Stimulated activated CD4-positive, alpha-beta T cell treated with anti-CD3 and anti-CD28 coated beads, Interleukin-12 subunit alpha, Interleukin-12 subunit beta, amount 100 ng/mL, for 4 hours (primary cell): ENCODE results near the gene MAP4.
"Not testable (repeated sequence)": the region's sequence is repeated elsewhere in the genome, so short reads cannot be mapped to it uniquely, and the experiment has no call there.

Experiments used
- DNase-seq: peaks from one replicate; pipeline ENCODE4 v3.0.0-alpha.2; 2020

MAP4 gene

DNA sequence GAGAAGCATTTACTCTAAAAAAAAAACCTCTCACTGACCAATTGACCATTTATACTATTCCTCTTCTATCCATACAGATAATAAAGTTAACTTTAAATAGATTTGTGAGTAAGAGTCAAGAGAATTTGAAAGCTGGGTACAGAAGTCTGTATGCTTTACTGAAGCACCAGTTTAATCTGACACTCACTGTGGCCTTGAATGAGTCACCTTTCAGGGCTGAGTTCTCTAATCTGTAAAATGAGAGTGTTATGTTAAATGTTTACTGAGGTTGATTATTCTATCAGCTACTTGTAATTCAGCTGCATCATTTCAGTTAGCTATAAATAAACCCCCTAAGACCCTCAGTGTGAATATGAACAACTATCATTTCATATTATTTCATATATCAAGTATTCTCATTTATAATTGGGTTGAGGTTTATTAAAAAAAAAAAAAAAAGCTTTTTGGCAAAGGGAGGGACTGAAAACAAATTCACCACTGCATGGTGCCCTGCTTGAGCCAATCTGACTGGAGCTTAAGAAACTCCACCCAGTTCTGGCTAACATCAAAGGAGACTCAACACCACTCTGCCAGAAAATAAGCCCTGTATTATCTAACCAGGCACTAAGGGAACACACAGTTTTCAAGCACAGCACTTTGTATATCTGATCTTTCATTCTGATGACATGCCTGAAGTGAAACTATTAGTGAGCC is 2.8 kb downstream of the MAP4 start:
- DNase-seq, result no peak

GRCh38 chr3:48012659-48013058 is 3.6 kb downstream of the MAP4 start:
- no peak for DNase-seq

GRCh38 chr3:48008066-48008465 is 8.2 kb downstream of the MAP4 start:
- not testable (repeated sequence) for DNase-seq

GRCh38 chr3:48007361-48007760 is 8.9 kb downstream of the MAP4 start:
- not testable (repeated sequence) for DNase-seq

GRCh38 chr3:48006794-48007193 is 9.4 kb downstream of the MAP4 start:
- not testable (repeated sequence) for DNase-seq

GRCh38 chr3:48004694-48005093 is 11.5 kb downstream of the MAP4 start:
- no peak for DNase-seq

DNA sequence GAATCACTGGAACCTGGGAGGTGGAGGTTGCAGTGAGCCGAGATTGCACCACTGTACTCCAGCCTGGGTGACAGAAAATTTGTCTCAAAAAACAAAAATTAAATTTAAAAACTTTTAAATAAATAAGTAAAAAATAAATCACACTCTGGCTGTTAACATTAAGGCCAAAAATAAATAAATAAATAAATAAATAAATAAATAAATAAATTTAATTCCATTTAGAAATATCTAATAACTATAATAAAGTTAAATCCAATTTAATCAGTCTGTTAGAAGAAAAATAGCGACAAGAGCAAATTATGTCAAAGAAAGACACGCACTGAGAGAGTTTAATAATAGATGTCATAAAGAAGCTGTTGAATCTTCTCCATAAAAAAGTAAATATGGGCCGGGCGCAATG is 13.4 kb downstream of the MAP4 start:
- DNase-seq, result no peak

GRCh38 chr3:48001991-48002390 is 14.2 kb downstream of the MAP4 start:
- DNase-seq, result no peak

GRCh38 chr3:48000212-48000611 is 16.0 kb downstream of the MAP4 start:
- no peak for DNase-seq

- no peak for DNase-seq
These were observed 19.8 kb downstream of the MAP4 start for GRCh38 chr3:47996440-47996839.

- DNase-seq, result no peak
These were observed 22.0 kb downstream of the MAP4 start for GRCh38 chr3:47994180-47994579.

GRCh38 chr3:47991341-47991740 is 24.9 kb downstream of the MAP4 start:
- DNase-seq, result no peak

DNA sequence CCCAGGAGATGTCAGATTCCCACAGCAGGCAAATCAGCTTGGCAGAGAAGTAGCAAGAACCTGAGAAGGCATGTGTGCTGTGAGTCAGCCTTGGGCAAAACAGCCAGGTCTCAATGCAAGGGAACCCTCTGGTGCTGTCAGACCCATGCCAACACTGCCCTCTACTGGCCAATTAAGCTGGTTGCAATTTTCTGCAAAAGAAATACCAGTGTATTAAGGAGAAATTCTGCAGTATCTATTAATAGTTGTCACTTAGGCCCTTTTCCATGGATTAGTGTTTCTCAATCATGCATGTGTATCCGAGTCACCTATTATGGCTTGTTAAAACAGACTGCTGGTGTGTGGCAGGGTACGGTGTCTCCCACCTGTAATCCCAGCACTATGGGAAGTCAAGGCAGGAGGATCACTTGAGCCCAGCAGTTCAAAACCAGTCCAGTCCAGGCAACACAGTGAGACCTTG is 26.2 kb downstream of the MAP4 start:
- DNase-seq, result peak; percentile 56

GRCh38 chr3:47985381-47985780 is 30.8 kb downstream of the MAP4 start:
- no peak for DNase-seq

GRCh38 chr3:47984075-47984728 is 32.0 kb downstream of the MAP4 start:
- DNase-seq, result no peak

DNA sequence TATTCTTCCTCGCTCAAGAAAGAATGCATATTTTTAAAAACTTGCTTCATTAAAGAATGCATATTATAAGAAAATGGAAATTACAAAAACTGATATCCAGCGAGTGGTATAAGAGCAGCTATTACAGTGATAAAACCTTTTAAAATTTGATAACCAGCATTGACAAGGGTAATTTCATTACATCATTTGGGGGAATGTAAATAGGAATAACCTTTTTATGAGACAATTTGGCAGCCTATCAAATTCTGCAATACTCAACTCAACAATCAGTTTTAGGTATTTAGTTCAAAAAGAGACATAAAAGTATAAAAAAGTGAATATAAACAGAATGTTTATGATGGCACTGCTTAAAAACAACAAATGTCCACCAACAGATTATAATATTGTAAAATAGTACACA is 35.4 kb downstream of the MAP4 start:
- no peak for DNase-seq

GRCh38 chr3:47979070-47979469 is 37.1 kb downstream of the MAP4 start:
- DNase-seq, result no peak

DNA sequence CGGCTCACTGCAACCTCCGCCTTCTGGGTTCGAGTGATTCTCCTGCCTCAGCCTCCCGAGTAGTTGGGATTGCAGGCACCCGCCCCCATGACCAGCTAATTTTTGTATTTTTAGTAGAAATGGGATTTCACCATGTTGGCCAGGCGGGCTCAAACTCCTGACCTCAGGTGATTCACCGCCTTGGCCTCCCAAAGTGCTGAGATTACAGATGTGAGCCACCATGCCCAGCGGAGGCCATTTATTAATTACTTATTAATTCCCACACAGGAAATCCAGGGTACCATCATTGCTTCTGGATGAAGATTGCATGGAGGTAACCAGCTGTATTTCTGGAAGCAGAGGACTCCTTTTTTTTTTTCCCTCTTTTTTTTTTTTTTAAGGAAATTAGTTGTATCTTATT is 37.8 kb downstream of the MAP4 start:
- no peak for DNase-seq

GRCh38 chr3:47976135-47976732 is 40.0 kb downstream of the MAP4 start:
- no peak for DNase-seq

DNA sequence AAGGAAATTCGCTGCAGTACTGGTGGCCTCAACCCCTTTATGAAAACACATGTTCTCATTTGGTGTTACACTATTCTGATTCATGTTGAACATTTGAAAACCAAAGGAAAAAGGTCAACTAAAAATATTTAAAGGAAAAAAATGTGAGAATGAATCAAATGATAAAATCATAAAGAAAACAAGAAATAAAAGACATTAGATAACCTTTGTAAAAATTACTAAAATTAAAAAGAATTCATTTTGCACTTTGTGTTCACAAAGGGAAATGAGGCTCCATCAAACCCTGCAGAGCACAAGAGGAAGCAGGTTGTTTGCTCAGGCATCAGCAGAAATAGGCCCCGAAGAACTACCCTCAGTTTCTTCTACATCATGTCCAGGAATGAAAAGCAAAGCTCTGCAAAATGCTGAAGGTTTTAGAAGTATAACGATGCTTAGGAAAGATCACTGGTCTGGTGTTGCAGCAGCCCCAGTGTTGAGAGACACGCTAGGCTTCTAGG is 41.2 kb downstream of the MAP4 start:
- no peak for DNase-seq

DNA sequence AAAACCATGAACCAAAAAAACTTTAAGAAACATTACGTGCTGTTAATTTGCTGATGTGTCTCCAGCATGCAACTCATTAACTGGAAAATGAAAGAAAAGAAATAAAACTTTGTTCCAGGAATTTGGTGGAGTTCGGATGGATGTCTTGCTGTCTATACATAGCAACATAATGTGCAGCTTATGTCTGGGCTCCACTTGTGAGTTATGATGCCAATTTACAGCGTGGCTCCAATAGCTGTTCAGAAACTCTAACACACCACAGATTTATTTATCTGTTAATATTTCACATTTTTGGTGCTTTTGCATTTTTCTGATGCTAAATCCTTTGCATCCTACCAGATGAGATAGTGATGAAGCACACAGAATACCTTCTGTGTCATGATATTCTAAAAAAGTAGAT is 45.1 kb downstream of the MAP4 start:
- no peak for DNase-seq

GRCh38 chr3:47964740-47965139 is 51.5 kb downstream of the MAP4 start:
- no peak for DNase-seq

DNA sequence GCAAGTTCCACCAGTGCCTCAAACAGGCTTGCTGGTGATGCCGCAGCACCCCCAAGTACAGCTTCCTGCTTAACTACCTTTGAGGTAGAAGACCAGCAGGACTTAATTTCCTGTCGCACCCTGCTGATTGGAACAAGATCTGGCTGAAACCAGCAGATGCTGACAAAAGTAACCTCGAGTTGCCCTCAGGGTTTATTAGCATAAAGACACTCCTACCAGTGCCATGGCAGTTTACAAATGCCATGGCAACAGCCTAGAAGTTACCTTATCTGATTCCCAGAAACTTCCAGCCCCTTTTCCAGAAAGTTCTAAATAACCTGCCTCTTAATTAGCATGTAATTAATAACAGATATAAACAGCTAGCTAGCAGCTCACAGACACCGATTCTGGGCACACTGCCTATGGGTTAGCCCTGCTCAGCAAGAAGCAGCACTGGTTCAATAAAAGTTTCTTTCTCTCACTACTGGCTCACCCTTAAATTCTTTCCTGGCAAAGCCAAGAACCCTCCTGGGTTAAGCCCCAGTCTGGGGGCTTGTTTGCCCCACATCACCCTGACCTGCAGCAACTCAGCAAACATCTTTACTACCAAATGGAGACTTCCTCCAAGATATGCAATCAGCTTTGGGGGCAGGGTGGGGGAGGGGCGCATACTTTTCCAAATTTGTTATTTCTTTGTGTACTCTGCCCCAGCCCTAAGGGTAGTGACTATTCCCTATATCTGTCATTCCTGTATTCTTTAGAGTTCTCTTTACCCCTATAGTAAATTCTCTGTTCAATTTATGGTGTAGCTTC is 54.2 kb downstream of the MAP4 start:
- no peak for DNase-seq
